ENCODE data around the gene NHLRC4.

GRCh38 chr16:577796-578195 lies 11.0 kb downstream of the NHLRC4 start:
- TF ChIP-seq POLR2AphosphoS5 (IDR thresholded peaks at IDR 0.05; ENCODE audit: insufficient read depth in 1 of 2, low read depth in 1 of 2) (no peak), CTCF (IDR thresholded peaks at IDR 0.05) (no peak)

All from vagina (tissue), 2 donors.